ENCODE results near the gene ZCCHC3. TPM values are rescaled to one million over a fixed set of nuclear protein-coding genes. Genes with fewer than 3 reads are reported as not detected.
"Not testable (repeated sequence)": the region's sequence is repeated elsewhere in the genome, so short reads cannot be mapped to it uniquely, and the experiment has no call there.

The ZCCHC3 gene
- total RNA-seq = 1 to 10 TPM; 4.2 to 7.5 (median 5.9) TPM
- long read RNA-seq = 0 reads

- H3K4me1 ChIP-seq = peaks cover 0 to 33% (median 9%) of the 10 kb centered on the region in 4 donors
- 0% methylated on average over 43 of the region's 99 CpGs for WGBS (ENCODE audit: insufficient coverage, low coverage, low lambda C conversion rate, missing lambda C conversion rate)
- ATAC-seq (peak; percentile 87 to 91 (median 90)), DNase-seq (peak; percentile 89 to 93 (median 93))
- peak within 1 kb of the TSS; percentile 63 to 99 (median 89) for H3K4me3 ChIP-seq
- no peak for TF ChIP-seq CTCF (IDR thresholded peaks at IDR 0.05)
- TF ChIP-seq POLR2A (IDR thresholded peaks at IDR 0.05) = peak; percentile 83
- H3K27ac ChIP-seq = peak within 1 kb of the TSS; percentile 94 to 100 (median 99)
- intact Hi-C loops (cut with DNase I) = no loop called here
- H3K36me3 ChIP-seq = no peaks in the 10 kb centered on the region
- no peaks in the 10 kb centered on the region for H3K9me3 ChIP-seq
- no peaks in the 10 kb centered on the region for H3K27me3 ChIP-seq
Measured at GRCh38 chr20:297098-297924, at the start of gene ZCCHC3. TSS of gene ZCCHC3 (plus strand) at chr20:297570. CDS start at chr20:297587, 17 bp downstream.

GRCh38 chr20:251354-251753 is 46.0 kb upstream of the ZCCHC3 start:
- H3K27ac ChIP-seq = no peak overlapping the region
- DNase-seq = no peak
- no peaks in the 10 kb centered on the region for H3K27me3 ChIP-seq
- intact Hi-C loops (cut with DNase I) = no loop called here
- no peak overlapping the region for H3K4me3 ChIP-seq
- WGBS (ENCODE audit: insufficient coverage, low coverage, low lambda C conversion rate, missing lambda C conversion rate) = 36% methylated on average over 2 of the region's 2 CpGs
- H3K9me3 ChIP-seq = no peaks in the 10 kb centered on the region
- H3K4me1 ChIP-seq = no peaks in the 10 kb centered on the region
- no peak for ATAC-seq
- no peaks in the 10 kb centered on the region for H3K36me3 ChIP-seq
- TF ChIP-seq POLR2A (IDR thresholded peaks at IDR 0.05) (no peak), CTCF (IDR thresholded peaks at IDR 0.05) (no peak)

- ATAC-seq (no peak), DNase-seq (no peak)
- Histone ChIP-seq H3K36me3 (no peaks in the 10 kb centered on the region), H3K4me3 (no peak overlapping the region), H3K9me3 (no peaks in the 10 kb centered on the region), H3K27me3 (no peaks in the 10 kb centered on the region), H3K4me1 (peaks cover 0 to 9% (median 3%) of the 10 kb centered on the region in 4 donors), H3K27ac (no peak overlapping the region)
- 90% methylated on average over 2 of the region's 2 CpGs for WGBS (ENCODE audit: insufficient coverage, low coverage, low lambda C conversion rate, missing lambda C conversion rate)
- intact Hi-C loops (cut with DNase I) = no loop called here
- TF ChIP-seq CTCF (IDR thresholded peaks at IDR 0.05) (no peak), POLR2A (IDR thresholded peaks at IDR 0.05) (no peak)
Measured at GRCh38 chr20:252801-253200, 44.6 kb upstream of the ZCCHC3 start.

- WGBS (ENCODE audit: insufficient coverage, low coverage, low lambda C conversion rate, missing lambda C conversion rate) = 38% methylated on average over 5 of the region's 6 CpGs
- H3K4me1 ChIP-seq = peaks cover 0 to 13% (median 6%) of the 10 kb centered on the region in 4 donors
- H3K4me3 ChIP-seq; DNase-seq; H3K27ac ChIP-seq; H3K9me3 ChIP-seq; intact Hi-C loops (cut with DNase I); H3K27me3 ChIP-seq; H3K36me3 ChIP-seq; ATAC-seq: not testable (repeated sequence)
Measured at GRCh38 chr20:253447-253846, 43.9 kb upstream of the ZCCHC3 start.

- no peaks in the 10 kb centered on the region for H3K36me3 ChIP-seq
- intact Hi-C loops (cut with DNase I) = no loop called here
- 25% methylated on average over 6 of the region's 7 CpGs for WGBS (ENCODE audit: insufficient coverage, low coverage, low lambda C conversion rate, missing lambda C conversion rate)
Measured at GRCh38 chr20:257419-257818, 40.0 kb upstream of the ZCCHC3 start, which contains the start of gene DEFB132. TSS of gene DEFB132 (plus strand) at chr20:257724. CDS start at chr20:257779, 55 bp downstream.

More at GRCh38 chr20:257419-257818, 40.0 kb upstream of the ZCCHC3 start, which contains the start of gene DEFB132:
- peak in 1 of 3 donors; percentile 75 for DNase-seq
- Histone ChIP-seq H3K27me3 (no peaks in the 10 kb centered on the region), H3K9me3 (no peaks in the 10 kb centered on the region), H3K4me3 (no peak within 1 kb of the TSS), H3K27ac (no peak within 1 kb of the TSS), H3K4me1 (peaks cover 0 to 14% (median 6%) of the 10 kb centered on the region in 4 donors)
- no peak for TF ChIP-seq CTCF (IDR thresholded peaks at IDR 0.05)
- no peak for TF ChIP-seq POLR2A (IDR thresholded peaks at IDR 0.05)
- ATAC-seq = peak; percentile 98 to 99 (median 98)

Data from right lobe of liver (tissue), 6 donors.